Spleen (tissue), 11 donors: ENCODE measurements around the gene NCOA4. TPM values are rescaled to one million over a fixed set of nuclear protein-coding genes. Genes with fewer than 3 reads are reported as not detected.

Experiments used
- DNase-seq: peaks from one replicate; pipeline ENCODE4 v3.0.0-alpha.2; 2020
- H3K27ac ChIP-seq, 8 donors: fragments of 200-600 bp; sonication (generic) in 7 of 8; 1 replicate in 4 of 8; 2 replicates in 4 of 8; pipeline versions ENCODE4 v1.5.0 to v1.8.0; 2016 to 2021; ENCODE audit warnings: inconsistent platforms in 4 of 8, mild to moderate bottlenecking in 4 of 8, moderate library complexity in 1 of 8
- H3K27me3 ChIP-seq, 7 donors: fragments of 200-600 bp; sonication (generic) in 6 of 7; replicated peaks in 1 of 7; 1 replicate in 4 of 7; 2 replicates in 3 of 7; pipeline versions ENCODE4 v1.5.0 to v1.8.0; 2016 to 2021; ENCODE audit warnings: inconsistent platforms in 3 of 7, mild to moderate bottlenecking in 1 of 7
- H3K36me3 ChIP-seq, 6 donors: fragments of 200-600 bp; sonication (generic) in 5 of 6; 1 replicate in 4 of 6; 2 replicates in 2 of 6; pipeline versions ENCODE4 v1.5.0 to v1.8.0; 2016 to 2021; ENCODE audit warnings: inconsistent platforms in 2 of 6
- H3K4me1 ChIP-seq, 6 donors: fragments of 200-600 bp; sonication (generic) in 5 of 6; 1 replicate in 3 of 6; 2 replicates in 3 of 6; pipeline versions ENCODE4 v1.5.0 to v1.8.0; 2016 to 2021; ENCODE audit warnings: inconsistent platforms in 3 of 6
- H3K4me3 ChIP-seq, 8 donors: fragments of 200-600 bp; sonication (generic) in 7 of 8; 1 replicate in 4 of 8; 2 replicates in 4 of 8; pipeline versions ENCODE4 v1.5.0 to v1.8.0; 2016 to 2021; ENCODE audit warnings: inconsistent platforms in 4 of 8, mild to moderate bottlenecking in 4 of 8, moderate library complexity in 2 of 8
- H3K9me3 ChIP-seq, 8 donors: fragments of 200-600 bp; sonication (generic) in 7 of 8; 1 replicate in 4 of 8; 2 replicates in 4 of 8; pipeline versions ENCODE4 v1.5.0 to v1.8.0; 2016 to 2021; ENCODE audit warnings: inconsistent platforms in 4 of 8
- CTCF ChIP-seq, 11 experiments: fragments of 200-600 bp in 7 of 11; fragments of 450-650 bp in 4 of 11; sonication (generic) in 4 of 11; IDR thresholded peaks in 8 of 11; conservative IDR thresholded peaks in 3 of 11; 1 replicate in 7 of 11; 2 replicates in 4 of 11; pipeline versions ENCODE4 v1.4.0 to v1.8.0; 2016 to 2021; ENCODE audit warnings: antibody characterized with exemption in 11 of 11, inconsistent platforms in 4 of 11, mild to moderate bottlenecking in 1 of 11
- POLR2A ChIP-seq, 3 donors: fragments of 450-650 bp; IDR thresholded peaks; one replicate each; pipeline ENCODE4 v1.5.1; 2017; ENCODE audit warnings: antibody characterized with exemption in 3 of 3, mild to moderate bottlenecking in 1 of 3
- POLR2AphosphoS5 ChIP-seq, 3 donors: sonication (generic); formaldehyde crosslinking; IDR thresholded peaks; one replicate each; pipeline ENCODE4 v1.5.1; 2017; ENCODE audit warnings: antibody characterized with exemption in 3 of 3
- WGBS, 5 donors: extraction: QIAGEN DNeasy Blood & Tissue Kit in 3 of 5; methylation state at CpG; one replicate each; pipeline versions ENCODE4 v1.1.5 to v1.1.7; 2013 to 2018; 5-methylcytosine and 5-hydroxymethylcytosine counted together
- intact Hi-C: fragments of 100-400 bp; cut with DNase I; formaldehyde crosslinking; loops from one replicate; pipeline ENCODE4 v1.15.0; 2023; ENCODE audit warnings: low total_unique reads
- polyA plus RNA-seq, 3 donors: library from polyadenylated mRNA; stranded (reverse); fragments of 200-250 nt; gene quantifications; one replicate each; pipeline ENCODE4 v1.2.1, GENCODE V29; 2013
- total RNA-seq, 7 donors: library from RNA; depleted of rRNA in 3 of 7; stranded (reverse); fragments of >200 nt in 3 of 7; fragmentation: NEBNext Ultra II Directional in 4 of 7; extraction: Animal tissue kit (Norgen Biotek cat#: 25700) in 4 of 7; gene quantifications; one replicate each; pipeline versions ENCODE4 v1.1.0 to v1.2.1, GENCODE V29; 2016 to 2021
- donor health status: healthy with polysubstance abuse.
- donor health status: DM: no; HTN: no; CAD: no; lungs with moderate emphysema.
- donor health status: DM: no; HTN: no; CAD: no.
- donor health status: Bipolar disorder and iron deficiency.
- donor health status: healthy.
- donor health status: DM: no; HTN: no; CAD: no.
- donor health status: DM: yes; HTN: yes; CAD: no.

NCOA4 gene
- total and polyA plus RNA-seq, 10 donors, result 39.3 to 352 (median 255) TPM

DNA sequence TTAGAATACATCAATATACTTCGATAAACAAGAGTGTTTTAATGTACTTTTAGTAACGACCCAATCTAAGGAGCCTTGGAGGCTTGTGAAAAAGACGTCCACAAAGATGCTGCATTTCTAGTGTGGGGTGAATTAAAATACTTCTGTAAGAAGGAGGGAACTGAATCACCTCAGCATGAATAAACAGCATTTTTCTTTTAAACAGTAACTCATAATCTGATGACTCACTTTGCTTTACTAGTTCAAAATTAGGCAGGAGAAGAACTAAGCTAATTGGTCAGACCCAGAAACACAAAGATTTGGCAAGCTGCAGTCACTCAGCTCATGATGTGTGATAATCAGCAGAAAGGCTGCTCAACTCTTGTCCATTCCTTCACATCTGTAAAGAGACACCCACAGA is 24.2 kb downstream of the NCOA4 start:
- H3K4me1 ChIP-seq, result peaks cover 0 to 33% (median 0%) of the 10 kb centered on the region in 6 donors

DNA sequence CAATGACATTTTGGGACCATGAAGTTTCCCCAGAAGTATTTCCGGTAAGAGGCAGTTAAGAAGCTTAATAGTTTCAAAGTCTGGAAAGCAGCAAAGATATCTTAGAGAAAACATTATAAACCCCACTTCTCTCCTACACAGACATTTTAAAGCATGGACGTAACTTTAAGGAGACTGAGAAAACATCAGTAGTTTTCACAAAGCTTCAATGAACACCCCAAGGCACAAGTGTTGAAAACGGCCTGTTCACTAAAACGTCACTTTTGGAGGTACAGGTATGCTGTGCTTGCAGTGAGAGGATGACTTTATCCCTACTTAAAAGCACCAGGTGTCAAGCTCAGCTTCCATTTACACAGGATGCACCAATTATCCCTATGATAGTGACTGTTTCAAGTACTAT is 25.0 kb downstream of the NCOA4 start:
- Histone ChIP-seq H3K4me3 (no peak overlapping the region), H3K9me3 (no peaks in the 10 kb centered on the region), H3K4me1 (peaks cover 0 to 26% (median 0%) of the 10 kb centered on the region in 6 donors), H3K27ac (no peak overlapping the region), H3K27me3 (no peaks in the 10 kb centered on the region), H3K36me3 (peaks cover 2 to 100% (median 91%) of the 10 kb centered on the region in 6 donors)
- 85 to 90% (median 90%) methylated on average over 4 of the region's 4 CpGs for WGBS, 5 donors
- intact Hi-C loops, result no loop called here
- no peak for TF ChIP-seq CTCF (IDR thresholded peaks at IDR 0.05 in 8 of 11, conservative IDR thresholded peaks at IDR 0.05 in 3 of 11)
- no peak for TF ChIP-seq POLR2A (IDR thresholded peaks at IDR 0.05)
- no peak for TF ChIP-seq POLR2AphosphoS5 (IDR thresholded peaks at IDR 0.05)
- DNase-seq, result no peak

More for the DNA sequence above, 24.2 kb downstream of the NCOA4 start:
- TF ChIP-seq POLR2AphosphoS5 (IDR thresholded peaks at IDR 0.05), result no peak
- no peak for DNase-seq
- intact Hi-C loops, result no loop called here
- Histone ChIP-seq H3K27me3 (no peaks in the 10 kb centered on the region), H3K4me3 (no peak overlapping the region), H3K9me3 (no peaks in the 10 kb centered on the region), H3K27ac (no peak overlapping the region), H3K36me3 (peaks cover 2 to 100% (median 95%) of the 10 kb centered on the region in 6 donors)
- WGBS, 5 donors, result 75 to 92% (median 84%) methylated on average over 3 of the region's 3 CpGs

DNA sequence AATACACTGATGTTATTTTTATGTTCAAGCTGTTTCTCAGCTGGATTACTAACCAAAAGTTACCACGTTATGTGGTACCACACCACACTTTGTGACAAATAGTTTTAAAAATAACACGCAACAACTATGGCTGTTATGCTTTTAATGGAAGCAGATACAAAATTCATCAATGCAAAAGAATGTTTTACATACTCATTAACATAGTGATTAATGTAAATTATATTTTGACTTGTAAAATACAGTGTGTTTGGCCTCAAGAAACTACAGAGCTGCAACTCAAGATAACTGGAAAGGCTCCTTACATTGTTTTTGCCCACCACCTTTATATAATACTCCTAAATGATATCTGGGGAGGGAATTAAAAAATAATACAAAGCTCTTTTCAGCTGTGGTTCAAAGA is 25.5 kb downstream of the NCOA4 start:
- no peaks in the 10 kb centered on the region for H3K27me3 ChIP-seq
- no peaks in the 10 kb centered on the region for H3K9me3 ChIP-seq
- intact Hi-C loops, result no loop called here
- no peak overlapping the region for H3K4me3 ChIP-seq
- no peak for TF ChIP-seq POLR2A (IDR thresholded peaks at IDR 0.05)
- no peak for TF ChIP-seq POLR2AphosphoS5 (IDR thresholded peaks at IDR 0.05)
- no peak for TF ChIP-seq CTCF (IDR thresholded peaks at IDR 0.05 in 8 of 11, conservative IDR thresholded peaks at IDR 0.05 in 3 of 11)
- DNase-seq, result no peak
- peaks cover 0 to 21% (median 0%) of the 10 kb centered on the region in 6 donors for H3K4me1 ChIP-seq
- H3K36me3 ChIP-seq, result peaks cover 2 to 100% (median 89%) of the 10 kb centered on the region in 6 donors
- no peak overlapping the region for H3K27ac ChIP-seq
- WGBS, 5 donors, result 87 to 97% (median 95%) methylated on average over 2 of the region's 2 CpGs

DNA sequence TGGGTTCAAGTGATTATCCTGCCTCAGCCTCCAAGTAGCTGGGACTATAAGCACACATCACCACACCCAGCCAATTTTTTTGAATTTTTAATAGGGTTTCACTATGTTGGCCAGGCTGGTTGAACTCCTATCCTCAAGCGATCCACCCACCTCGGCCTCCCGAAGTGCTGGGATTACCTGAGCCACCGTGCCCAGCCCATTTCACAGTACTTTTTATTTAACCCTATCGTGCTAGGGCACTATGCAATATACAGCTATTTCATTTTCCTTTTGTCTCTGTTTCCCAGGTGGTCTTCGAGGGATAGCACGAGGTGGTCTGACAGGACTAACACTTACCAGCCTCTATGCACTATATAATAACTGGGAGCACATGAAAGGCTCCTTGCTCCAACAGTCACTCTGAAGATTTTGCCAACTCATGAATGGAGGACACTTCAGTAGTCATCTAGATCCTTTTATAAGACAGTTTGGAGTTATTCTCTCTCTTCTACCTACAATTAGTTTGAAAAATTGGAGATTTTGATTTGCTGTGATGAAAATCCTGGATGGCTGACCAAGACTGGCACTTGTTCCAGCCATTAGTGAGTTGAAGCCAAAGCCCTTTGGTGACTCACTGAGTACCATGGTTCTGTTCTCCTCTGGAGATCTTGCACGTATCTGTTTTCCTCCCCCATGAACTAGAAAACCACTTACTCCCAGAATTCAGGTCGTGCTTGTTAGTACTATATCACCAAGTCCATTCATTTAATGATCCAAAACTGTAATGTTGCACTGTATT is 27.3 kb downstream of the NCOA4 start:
- H3K4me3 ChIP-seq, result no peak overlapping the region
- no peaks in the 10 kb centered on the region for H3K27me3 ChIP-seq
- no peak for TF ChIP-seq POLR2A (IDR thresholded peaks at IDR 0.05)
- no peak for TF ChIP-seq CTCF (IDR thresholded peaks at IDR 0.05 in 8 of 11, conservative IDR thresholded peaks at IDR 0.05 in 3 of 11)
- TF ChIP-seq POLR2AphosphoS5 (IDR thresholded peaks at IDR 0.05), result no peak
- H3K9me3 ChIP-seq, result peaks cover 0 to 7% (median 0%) of the 10 kb centered on the region in 8 donors
- intact Hi-C loops, result no loop called here
- peaks cover 0 to 8% (median 0%) of the 10 kb centered on the region in 6 donors for H3K4me1 ChIP-seq
- peak overlapping the region in 1 of 8 donors; percentile 6 for H3K27ac ChIP-seq
- H3K36me3 ChIP-seq, result peaks cover 0 to 100% (median 79%) of the 10 kb centered on the region in 6 donors
- WGBS, 5 donors, result 88 to 97% (median 93%) methylated on average over 9 of the region's 9 CpGs
- DNase-seq, result no peak
